GM21528 (cell line): ENCODE results near the gene CAMK1D.

Source experiments
- ATAC-seq: cut with Tn5 transposase; IDR thresholded peaks from one replicate; pipeline ENCODE4 v1.9.1; 2021; ENCODE audit warnings: mild to moderate bottlenecking, moderate library complexity; ENCODE audit not compliant: unreplicated experiment, low FRiP score

Gene CAMK1D

DNA sequence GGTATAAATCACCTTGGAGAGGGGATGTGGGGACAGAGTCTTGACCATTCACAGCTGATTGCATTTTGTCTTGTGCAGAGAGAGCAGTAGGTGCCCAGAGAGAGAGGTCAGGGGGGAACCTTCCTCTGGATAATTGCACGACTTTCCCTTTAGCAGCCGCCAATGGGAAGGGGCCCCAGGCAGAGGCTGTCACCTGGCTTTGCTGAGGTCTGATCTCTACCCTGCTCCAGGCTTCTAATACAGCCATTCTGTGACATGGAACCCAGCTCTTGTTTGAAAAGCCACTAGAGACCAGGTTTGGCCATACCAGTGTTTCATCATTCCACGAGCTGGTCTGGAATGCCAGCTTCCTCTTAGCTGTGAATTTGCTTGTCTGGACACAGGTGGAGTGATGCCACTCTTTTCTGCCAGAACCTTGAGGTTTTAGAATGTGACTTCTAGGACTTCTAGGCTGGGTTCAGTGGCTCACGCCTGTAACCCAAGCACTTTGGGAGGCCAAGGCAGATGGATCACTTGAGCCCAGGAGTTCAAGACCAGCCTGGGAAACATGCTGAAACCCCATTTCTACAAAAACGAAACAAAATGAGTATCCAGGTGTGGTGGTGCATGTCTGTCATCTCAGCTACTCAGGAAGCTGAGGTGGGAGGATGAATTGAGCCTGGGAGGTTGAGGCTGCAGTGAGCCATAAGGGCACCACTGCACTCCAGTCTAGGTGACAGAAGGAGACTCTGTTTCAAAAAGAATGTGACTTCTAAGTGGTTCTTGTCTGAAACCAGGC is 159.9 kb downstream of the CAMK1D start:
- no peak for ATAC-seq

DNA sequence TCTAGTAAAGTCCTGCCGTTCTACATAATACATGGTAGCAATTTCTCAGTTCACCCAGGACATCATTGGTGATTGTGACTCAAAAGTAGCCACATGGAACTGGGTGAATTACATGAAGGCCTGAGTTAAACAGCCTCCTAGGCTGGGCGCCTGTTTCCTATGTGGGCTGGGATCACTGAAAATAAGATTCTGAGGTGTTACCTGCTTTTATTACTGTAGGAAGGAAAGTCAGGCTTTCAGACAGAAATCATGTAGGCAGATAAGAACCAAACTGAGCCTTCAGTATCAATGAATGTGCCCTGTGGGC is 160.4 kb downstream of the CAMK1D start:
- ATAC-seq, result no peak

DNA sequence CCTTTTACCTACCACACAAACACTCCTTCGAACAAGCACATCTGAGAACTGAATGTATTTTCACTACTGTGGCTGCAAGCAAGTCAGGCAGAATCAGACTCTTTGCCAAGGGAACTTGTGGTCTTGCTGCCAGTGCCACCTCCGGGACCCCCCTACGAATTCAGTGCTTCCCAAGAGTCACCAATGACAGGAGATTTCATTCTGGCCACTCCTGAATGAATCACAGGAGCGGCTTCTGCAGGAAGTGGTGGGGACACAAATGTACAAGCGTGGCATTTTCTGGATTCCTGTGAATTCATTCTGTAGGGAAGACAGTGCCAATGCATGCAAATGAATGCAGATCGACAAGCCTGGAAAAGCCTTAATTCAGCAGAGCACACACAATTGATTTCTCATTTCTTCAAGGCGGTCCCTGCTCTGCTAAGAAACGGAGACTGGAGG is 161.2 kb downstream of the CAMK1D start:
- ATAC-seq, result no peak

DNA sequence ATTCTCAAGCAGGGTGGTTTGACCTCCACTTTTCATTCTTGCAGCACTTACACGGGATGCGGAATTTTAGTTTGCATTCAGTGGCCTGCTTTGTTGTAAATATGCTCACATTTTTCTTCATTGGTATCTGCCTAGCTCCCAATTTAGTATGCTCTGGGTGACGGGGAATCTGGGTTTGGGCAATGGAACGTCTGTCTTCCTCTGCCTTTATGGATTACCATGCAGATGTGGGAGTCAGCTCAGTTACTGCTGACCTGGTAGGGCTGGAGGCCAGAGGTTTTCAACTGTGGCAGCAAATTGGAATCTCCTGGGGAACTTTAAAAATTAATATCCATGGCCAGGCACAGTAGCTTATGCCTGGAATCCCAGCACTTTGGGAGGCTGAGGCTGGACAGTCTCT is 161.6 kb downstream of the CAMK1D start:
- ATAC-seq, result no peak

DNA sequence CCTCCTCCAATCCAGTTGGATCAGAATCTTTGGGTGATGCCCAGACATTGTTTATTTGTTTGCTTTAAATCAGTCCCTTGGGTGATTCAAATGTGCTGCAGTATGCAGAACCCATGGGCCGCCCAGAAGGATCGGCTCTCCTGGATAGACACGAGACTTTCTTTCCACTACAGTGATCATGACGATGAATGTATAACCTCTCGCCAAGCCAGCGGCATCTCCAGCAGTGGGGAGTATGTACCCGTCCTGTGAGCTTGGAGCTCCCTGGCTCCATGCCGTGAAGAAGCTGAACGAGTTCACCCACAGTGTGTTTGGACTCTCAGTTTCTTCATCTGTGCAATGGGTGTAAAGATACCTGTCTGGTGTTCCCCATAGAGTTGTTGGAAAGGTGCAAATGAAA is 162.3 kb downstream of the CAMK1D start:
- no peak for ATAC-seq

DNA sequence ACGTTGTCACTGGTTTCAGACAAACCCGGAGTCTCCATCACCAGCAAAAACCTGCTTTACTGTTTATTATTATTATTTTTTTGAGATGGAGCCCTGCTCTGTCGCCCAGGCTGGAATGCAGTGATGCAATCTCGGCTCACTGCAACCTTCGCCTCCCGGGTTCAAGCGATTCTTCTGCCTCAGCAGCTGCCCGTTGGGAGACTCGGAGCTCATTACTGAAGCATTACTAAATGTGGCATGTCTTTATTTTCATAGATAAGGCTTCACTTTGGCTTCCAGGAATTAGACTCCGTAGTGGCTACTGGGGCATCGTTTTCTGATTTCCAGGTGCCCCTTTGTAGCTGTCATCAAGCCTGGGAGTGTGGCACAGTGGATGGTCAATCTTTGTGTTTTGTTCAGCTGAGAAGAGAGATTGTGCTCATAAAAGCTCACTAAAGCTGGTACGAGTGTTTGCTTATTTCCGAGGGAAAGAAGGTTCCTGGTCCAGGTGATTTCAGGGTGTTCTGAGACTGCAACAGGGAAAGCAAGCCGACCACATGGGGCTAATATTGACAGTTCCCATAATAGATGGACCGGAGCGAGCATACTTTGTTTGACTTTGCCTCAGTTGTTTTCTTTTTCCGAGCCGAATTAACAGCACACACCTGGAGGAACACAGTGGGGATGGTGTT is 163.1 kb downstream of the CAMK1D start:
- ATAC-seq, result no peak

DNA sequence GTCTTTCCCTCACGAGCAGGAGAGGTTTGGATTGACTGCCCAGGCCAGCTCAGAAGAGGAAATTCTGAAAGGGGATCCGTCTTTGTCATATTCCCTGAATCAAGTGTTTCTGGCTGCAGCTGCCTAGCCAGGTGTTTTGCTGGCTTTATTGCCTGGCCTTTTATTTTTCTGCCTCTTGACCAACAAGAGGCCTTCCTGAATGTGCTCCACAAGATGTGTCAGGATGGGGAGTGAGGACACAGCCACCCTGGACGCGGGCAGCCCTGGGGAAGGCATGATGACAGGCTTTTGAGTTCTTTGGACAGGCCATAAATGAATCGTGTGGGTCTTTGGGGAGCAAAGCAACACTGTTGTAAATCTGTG is 163.6 kb downstream of the CAMK1D start:
- ATAC-seq, result no peak

DNA sequence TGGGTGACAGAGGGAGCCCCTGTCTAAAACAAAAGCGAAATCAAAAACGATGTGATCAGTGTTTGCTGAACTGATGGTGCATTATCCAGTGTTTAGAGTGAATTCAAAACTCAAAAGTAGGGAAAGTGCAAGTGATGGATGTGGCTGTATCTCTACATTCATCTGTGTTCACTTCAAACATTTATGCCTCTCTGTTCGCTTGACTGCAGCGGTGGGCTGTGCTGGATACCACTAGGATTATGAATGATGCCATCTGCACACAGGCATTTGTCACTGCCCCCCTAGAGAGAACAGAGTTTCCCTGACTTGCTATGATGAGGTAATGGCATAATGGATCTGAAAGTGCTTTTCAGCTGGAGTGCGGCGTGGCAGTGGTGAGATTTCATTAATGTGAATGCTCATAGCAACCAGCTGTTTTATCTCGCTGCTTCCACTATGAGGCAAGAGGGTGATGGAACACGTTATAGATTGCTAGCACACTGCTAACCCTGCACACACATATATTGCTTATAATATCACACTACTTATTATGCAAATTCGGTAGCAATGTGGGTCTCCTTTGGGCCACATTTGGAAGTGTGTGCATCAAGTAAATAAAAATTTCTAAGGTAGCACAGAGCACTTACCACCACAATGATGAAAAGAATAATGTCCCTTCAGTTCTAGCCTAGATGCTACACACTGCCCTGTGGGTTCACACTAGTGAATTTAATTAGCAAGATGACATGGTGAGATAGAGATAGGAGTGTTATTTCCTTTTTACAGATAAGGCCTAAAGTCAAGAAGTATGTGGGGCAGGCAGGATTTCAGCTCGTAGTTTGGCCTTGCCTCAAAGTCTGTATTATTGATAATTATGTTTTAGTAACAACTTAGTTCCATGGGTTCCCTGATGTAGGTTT is 164.7 kb downstream of the CAMK1D start:
- no peak for ATAC-seq

DNA sequence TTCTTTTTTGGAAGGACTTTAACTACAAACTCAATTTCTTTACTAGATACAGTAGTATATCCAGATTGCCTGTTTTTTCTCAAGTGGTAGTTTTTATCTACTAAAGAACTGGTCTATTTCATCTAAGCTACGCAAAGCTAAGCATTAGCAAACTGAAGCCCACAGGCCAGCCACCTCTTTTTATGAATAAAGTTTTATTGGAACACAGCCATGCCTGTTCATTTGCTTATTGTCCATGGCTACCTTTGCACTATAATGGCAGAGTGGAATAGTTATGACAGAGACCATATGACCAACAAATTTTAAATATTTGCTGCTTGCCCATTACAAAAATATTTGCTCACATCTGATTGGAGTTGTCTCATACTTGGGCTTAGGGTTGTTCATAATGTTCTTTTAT is 168.7 kb downstream of the CAMK1D start:
- no peak for ATAC-seq

DNA sequence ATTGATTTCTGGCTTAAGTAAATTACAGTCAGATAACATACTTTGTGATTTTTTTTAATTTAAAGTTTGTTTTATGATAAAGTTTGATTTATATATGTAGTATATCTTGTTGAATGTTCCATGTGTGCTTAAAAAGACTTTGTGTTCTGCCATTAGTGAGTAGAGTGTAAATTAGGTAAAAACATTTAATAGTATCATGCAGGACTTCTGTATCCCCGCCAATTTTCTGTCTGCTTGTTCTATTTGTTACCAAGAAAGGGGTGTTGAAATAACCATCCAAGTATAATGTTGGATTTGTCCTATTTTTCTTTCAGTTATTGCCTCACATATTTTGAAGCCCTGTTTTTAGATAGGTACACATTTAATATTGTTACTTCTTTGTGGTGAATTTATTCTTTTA is 172.1 kb downstream of the CAMK1D start:
- no peak for ATAC-seq

DNA sequence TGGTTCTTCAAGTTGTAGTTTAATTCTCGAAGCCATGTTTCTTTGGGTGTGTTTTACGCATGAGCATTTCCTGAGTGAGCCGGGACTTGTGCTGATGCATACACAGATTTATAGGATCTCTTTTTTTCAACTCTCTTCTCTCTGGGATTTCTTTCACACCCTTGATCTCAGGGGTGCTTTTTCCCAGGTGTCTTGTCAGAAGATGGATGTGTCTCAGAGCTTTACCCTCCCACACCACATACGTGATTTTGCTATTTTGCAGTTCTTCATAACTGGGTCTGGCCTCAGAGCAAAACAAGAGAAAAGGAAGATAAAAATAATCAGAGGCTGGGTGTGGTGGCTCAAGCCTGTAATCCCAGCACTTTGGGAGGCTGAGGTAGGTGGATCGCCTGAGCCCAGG is 177.0 kb downstream of the CAMK1D start:
- no peak for ATAC-seq

DNA sequence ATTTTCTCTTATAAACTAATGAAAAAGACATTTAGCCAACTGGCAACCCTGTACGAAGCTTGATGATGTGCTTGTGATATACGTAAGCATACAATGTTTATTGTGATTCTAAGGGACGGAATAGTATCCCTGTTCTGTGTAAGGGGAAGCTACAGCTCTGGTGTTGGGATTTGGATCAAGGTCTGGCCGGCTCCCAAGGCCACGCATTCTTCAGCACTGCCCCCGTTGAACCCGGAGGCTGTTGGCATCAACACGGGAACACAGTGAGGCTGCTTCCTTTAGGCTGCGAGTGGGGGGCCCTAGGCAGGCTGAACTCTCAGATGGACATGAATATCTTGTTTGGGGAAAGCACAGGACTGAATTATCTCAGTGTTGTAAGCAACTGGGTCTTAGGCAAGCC is 180.6 kb downstream of the CAMK1D start:
- no peak for ATAC-seq

DNA sequence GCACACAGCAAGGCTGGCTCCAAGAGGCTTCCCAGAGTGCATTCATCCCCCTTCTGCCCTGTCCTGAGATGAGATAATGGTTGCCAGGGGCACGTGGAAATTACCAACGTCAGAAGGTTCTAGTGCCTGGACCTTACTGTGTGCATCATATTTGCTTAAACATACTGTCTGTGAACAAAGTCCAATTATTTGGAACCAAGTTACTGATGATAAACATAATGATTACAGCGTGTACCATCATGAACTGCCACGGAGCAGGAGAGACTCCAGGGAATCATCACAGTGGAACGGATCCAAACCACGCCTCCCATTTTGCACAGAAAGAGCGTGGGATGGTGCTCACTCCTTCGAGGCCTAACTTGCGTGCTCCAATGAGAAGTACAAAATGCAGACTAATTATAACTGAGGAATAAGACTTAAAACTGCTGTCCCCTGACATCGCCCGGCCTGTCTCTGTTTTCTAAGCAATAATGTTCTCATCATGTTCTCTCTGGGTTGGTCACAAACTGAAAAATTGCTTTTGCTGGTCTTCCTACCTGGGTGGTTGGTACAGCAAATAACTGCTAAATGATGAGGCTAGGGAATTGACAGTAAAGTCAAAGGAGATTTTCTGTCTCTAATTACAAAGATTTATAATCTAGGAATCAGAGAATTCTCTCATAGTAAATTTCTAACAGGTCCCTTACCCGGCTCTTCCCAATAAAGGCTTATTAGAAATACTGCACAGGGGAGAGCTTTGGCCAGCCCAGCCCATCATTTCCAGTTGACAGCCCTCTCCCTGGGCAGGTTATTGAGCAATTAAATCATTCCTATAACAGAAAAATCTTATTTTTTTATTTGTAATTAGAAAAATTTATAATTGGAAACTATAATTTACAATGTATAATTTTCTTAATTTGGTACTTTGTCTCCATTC is 182.2 kb downstream of the CAMK1D start:
- ATAC-seq, result no peak

DNA sequence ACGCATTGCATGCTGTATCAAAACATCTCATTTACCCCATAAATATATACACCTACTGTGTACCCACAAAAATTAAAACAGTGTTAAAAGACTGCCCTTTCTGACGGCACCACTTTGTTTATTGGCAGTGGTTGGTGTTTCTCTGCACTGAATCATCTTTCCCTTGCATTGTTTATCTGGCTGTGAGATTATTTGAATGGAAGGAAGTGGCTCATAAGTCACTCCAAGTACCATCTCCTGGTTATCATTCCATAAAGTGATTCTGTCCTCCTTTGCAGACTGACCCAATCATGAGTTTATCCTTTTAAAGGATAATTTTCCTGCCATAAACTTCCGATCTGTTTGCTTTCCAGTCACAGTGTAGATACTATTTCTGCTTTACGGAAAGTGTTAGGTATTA is 183.8 kb downstream of the CAMK1D start:
- ATAC-seq, result no peak

DNA sequence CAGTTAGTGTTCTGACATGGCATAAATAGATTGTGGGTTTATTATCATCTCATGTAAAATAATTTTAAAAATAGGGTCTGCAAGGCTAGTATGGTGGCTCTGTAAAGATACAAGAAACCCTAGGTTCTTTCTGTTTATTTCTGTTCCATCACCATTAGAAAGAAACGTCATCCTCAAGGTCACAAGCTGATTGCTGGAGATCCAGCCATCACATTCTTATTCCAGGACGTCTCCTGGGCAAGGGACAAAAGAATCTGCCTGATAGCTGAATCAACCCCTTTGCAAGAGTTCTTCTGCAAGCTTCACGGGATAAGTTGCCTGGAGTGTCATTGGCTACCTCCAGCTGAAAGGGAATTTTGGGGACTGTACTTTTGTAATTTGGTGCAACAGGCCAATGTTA is 184.4 kb downstream of the CAMK1D start:
- no peak for ATAC-seq

DNA sequence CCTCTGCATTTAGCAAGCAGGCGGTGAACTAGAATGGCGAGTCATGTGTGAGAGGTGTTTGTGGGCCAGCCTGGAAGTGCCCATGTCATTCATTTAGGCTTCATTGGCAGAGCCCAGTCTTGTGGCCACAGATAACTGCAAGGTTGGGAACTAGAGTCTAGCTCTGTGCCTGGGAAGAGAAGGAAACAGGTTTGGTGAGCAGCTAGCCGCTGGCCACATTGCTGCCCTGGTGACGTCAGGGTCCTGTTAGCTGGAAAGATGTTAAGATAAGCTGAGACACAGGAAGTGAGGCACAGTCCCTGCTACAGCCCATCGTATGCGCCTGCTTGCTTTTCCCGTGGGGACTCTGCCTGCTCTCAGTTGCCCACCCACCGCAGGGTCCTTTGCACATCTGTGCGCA is 185.5 kb downstream of the CAMK1D start:
- ATAC-seq, result no peak

DNA sequence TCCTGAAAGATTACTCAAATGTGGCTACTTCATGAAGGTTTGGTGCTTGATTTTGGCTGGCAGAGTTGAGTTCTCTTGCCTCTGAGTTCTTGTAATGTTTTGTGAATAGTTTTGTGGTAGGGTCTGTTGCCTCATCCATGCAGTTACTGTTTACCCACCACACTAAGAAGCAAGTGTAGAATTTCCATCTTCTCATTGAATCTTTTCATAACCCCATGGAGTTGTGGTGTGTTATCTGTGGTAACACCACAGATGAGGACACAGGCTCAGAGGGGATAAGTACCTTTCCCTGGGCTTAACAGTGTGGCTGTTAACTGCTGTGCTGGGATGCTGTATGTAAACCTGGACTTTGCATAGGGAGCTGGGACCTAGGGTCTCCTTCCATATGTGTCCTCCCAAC is 186.3 kb downstream of the CAMK1D start:
- no peak for ATAC-seq

DNA sequence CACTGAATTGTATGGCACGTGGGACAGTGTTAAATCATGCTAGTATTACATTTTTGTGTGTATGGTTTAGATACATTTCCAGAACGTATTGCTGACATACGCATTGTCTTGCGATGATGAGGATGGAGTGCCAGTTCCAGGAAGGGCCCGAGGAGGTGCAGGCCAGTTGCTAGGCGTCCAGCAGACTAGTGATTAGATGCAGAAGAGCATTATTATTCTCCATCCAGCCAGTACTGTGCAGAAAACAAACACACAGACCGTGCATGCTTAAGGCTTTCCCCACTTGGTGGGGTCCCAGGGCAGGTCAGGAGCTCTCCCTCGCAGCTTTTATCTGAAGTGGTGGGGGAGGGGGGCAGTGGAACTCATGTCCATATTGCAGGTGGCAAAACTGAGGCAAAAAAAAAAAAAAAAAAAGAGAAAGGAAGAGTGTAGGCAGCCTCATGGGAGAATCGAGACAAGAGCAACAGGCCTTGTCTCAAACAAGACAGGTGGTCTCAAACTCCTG is 189.2 kb downstream of the CAMK1D start:
- ATAC-seq, result no peak

DNA sequence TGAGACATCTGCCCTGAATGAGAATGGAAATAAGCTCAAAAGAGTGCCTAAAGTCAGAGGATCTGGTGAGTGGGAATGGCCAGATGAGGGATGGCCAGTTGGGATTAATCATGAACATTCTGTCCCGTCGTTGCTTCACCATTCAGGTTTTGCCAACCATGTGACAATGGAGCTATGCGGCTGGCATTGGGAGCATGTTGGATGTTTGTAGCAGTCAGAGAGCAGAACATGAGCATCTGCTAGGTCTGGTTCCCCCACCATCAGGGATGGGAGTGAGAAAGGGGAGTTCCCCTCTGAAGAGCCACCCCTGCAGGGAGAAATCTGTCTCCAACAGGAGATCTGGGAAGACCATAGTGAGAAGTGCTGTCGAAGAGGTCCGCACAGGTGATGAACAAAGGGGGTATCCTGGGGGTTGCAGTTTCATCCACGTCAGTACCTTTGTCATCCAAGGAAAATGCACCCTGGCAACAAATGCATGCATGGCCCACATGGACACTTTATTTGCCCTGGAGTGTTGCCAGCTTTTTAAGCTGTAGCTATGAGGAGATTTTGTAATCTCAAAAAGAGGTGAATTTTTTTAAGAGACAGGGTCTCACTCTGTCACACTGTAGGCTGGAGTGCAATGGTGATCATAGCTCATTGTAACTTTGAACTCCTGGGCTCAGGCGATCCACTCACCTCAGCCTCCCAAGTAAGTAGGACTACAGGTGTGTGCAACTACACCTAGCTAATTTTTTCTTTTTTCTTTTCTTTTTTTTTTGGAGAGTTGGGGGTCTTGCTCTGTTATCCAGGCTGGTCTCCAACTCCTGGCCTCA is 190.2 kb downstream of the CAMK1D start:
- ATAC-seq, result no peak
